ENCODE measurements around the gene NOC2L.

DNA sequence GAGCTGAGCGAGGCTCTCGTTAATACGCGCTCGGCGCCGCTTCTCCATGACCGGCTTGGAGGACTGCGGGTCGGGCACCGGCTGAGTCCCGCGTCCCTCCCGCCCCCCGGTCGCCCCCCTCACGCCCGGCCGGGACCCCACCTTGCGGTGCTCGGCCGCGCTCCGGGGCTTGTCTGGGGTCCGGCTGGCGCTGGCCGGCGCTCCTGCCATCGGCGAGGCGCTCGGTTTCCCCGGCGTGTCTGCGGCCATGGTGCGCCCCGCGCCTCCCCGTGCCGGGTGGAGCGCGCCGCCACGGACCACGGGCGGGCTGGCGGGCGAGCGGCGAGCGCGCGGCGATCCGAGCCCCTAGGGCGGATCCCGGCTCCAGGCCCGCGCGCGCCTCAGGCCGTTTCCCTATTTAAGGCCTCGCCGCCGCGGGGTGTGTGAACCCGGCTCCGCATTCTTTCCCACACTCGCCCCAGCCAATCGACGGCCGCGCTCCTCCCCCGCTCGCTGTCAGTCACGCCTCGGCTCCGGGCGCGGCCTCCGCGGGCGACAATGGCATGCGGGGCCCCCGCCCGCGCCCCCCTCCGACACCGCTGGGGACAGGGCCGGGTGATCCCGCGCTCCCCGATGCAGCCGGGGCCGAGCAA is 40.8 kb upstream of the NOC2L start, which contains the start of gene HES4:
- TF ChIP-seq, protein P1, sequence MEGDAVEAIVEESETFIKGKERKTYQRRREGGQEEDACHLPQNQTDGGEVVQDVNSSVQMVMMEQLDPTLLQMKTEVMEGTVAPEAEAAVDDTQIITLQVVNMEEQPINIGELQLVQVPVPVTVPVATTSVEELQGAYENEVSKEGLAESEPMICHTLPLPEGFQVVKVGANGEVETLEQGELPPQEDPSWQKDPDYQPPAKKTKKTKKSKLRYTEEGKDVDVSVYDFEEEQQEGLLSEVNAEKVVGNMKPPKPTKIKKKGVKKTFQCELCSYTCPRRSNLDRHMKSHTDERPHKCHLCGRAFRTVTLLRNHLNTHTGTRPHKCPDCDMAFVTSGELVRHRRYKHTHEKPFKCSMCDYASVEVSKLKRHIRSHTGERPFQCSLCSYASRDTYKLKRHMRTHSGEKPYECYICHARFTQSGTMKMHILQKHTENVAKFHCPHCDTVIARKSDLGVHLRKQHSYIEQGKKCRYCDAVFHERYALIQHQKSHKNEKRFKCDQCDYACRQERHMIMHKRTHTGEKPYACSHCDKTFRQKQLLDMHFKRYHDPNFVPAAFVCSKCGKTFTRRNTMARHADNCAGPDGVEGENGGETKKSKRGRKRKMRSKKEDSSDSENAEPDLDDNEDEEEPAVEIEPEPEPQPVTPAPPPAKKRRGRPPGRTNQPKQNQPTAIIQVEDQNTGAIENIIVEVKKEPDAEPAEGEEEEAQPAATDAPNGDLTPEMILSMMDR (IDR thresholded peaks at IDR 0.05) = no peak
- TF ChIP-seq EP300 (IDR thresholded peaks at IDR 0.05) (no peak), POLR2AphosphoS5 (IDR thresholded peaks at IDR 0.05) (peak; percentile 79 to 88)

All from esophagus muscularis mucosa (tissue), 4 donors.